Muscle layer of duodenum (tissue), 2 donors: ENCODE results near the gene FABP1.

Experiments used
- H3K27ac ChIP-seq: one replicate; pipeline ENCODE4 v1.7.0; 2013; ENCODE audit warnings: mild to moderate bottlenecking, low read length
- H3K27me3 ChIP-seq: one replicate; pipeline ENCODE4 v1.7.0; 2013; ENCODE audit warnings: low read depth, mild to moderate bottlenecking, control low read depth, low read length
- H3K36me3 ChIP-seq, 2 donors: one replicate each; pipeline ENCODE4 v1.7.0; 2013; ENCODE audit warnings: low read length in 2 of 2, control low read depth in 1 of 2, mild to moderate bottlenecking in 1 of 2; ENCODE audit not compliant: insufficient read depth in 2 of 2, control insufficient read depth in 1 of 2
- H3K4me1 ChIP-seq, 2 donors: one replicate each; pipeline ENCODE4 v1.7.0; 2013; ENCODE audit warnings: low read length in 2 of 2, mild to moderate bottlenecking in 2 of 2, control low read depth in 1 of 2, moderate library complexity in 1 of 2; ENCODE audit not compliant: insufficient read depth in 2 of 2, control insufficient read depth in 1 of 2
- H3K4me3 ChIP-seq, 2 donors: one replicate each; pipeline ENCODE4 v1.7.0; 2013; ENCODE audit warnings: low read length in 2 of 2, low read depth in 1 of 2, mild to moderate bottlenecking in 1 of 2
- H3K9me3 ChIP-seq, 2 donors: one replicate each; pipeline ENCODE4 v1.7.0; 2013; ENCODE audit warnings: low read length in 2 of 2, control low read depth in 1 of 2, mild to moderate bottlenecking in 1 of 2; ENCODE audit not compliant: control insufficient read depth in 1 of 2
- donor health status: healthy.

The FABP1 gene

DNA sequence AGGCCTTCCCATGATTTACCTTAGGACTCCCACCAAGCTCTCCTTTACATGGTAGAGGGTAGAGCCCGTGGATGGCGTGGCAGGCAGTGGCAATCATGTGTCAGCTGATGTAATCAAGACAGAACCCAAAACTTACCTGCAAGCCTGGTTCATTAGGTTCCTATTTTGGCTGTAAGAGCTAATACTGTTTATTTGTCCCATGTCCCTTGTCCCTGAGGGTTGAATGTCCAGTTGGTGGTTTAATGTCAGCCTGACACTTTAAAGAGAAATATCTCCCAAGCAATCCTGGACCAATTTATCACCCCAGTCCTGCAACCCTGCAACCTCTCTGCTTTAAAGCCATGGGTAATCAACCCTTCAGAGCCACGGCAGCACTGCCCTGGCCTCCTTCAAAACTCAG lies 6.0 kb upstream of the FABP1 start:
- H3K27me3 ChIP-seq: peaks cover 7% of the 10 kb centered on the region
- no peaks in the 10 kb centered on the region for H3K4me1 ChIP-seq
- no peak overlapping the region for H3K27ac ChIP-seq
- no peaks in the 10 kb centered on the region for H3K9me3 ChIP-seq
- H3K4me3 ChIP-seq: no peak overlapping the region
- no peaks in the 10 kb centered on the region for H3K36me3 ChIP-seq

DNA sequence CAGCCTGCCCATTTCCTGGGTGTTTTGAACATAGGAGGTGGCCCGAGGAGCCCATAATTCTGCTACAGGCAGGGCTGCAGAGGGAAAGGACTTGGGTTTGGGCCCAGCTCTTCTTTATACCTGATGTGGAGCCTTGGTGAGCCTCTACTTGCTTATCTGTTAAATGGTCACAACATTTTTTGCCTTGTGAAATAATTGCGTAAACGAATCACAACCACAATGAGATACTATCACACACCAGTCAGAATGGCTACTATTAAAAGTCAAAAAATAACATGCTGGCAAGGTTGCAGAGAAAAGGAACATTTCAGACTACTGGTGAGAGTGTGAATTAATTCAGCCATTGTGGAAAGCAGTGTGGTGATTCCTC lies 4.1 kb upstream of the FABP1 start:
- no peak overlapping the region for H3K4me3 ChIP-seq
- no peaks in the 10 kb centered on the region for H3K4me1 ChIP-seq
- peaks cover 7% of the 10 kb centered on the region for H3K27me3 ChIP-seq
- H3K36me3 ChIP-seq: no peaks in the 10 kb centered on the region
- H3K27ac ChIP-seq: peak overlapping the region; percentile 8
- no peaks in the 10 kb centered on the region for H3K9me3 ChIP-seq

DNA sequence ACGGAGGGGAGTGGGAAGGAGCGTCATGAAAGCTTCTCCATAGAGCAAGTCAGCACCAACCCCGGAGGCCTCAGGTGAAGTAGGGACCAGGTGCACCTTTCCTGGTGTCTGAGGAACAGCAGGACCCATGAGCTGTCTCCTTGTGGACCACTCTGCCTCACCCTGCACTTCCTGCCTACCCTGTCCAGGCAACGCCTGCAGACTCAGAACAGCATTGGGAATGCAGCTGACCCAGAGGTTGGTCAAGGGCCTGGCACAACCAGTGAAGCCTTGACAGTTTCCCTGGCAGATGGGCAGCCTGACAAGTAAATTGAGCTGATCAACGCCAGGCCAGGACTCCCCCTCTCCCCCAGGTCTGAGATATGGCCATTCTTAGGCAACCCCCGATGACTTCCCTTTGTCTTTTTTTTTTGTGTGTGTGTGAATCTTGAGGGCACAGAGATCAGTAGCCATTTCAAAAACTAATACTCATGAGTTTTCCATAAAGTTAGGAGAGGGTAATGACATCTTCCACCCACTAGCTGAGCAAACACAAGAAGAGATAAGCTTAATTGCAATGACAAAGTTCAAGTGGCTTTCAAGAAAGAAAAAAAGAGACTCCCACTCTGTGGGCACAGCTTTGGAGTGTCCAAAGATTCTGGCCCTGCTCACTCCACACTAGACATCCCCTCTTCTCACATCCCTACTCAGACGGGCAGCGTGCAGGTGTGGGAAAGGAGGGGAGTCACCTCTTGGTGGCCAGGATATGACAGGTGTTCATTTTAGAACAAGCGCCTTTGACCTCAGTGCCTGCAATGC lies 3.5 kb upstream of the FABP1 start:
- Histone ChIP-seq H3K27ac (peak overlapping the region; percentile 8), H3K4me1 (no peaks in the 10 kb centered on the region)

DNA sequence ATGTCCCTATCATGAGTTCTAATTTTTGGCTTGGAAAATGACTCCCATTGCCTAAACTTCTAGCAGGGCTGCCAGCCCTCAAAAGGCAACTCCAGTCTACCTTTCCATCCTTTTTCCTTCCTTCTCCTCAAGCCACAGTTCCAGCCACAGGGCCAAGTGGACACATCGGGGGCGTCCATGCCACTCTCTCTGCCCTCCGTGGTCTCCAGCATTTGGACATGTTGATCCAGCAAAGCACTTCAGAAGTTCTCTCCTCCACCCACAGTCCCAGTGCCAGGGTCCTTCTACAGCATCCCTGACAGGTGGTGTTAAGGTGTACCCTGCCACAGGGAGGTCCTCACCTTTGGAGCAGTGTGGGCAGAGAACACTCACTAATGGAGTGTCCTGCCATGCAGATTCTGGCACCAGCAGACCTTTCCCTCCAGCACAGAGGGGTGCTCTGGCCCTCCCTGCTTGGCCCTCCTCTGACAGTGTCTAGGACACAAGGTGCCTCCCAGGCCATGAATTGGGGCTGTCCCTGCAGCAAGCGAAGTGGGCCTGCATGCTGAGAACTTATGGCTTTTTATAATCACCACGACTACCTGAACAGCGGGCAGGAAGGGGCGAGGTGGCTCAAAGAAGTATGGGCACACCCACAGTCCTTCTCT lies 1.6 kb upstream of the FABP1 start:
- Histone ChIP-seq H3K4me3 (no peak overlapping the region), H3K36me3 (no peaks in the 10 kb centered on the region), H3K27ac (no peak overlapping the region), H3K4me1 (no peaks in the 10 kb centered on the region), H3K9me3 (no peaks in the 10 kb centered on the region), H3K27me3 (no peaks in the 10 kb centered on the region)

More for the DNA sequence above, 3.5 kb upstream of the FABP1 start:
- Histone ChIP-seq H3K36me3 (no peaks in the 10 kb centered on the region), H3K4me3 (no peak overlapping the region), H3K27me3 (peaks cover 2% of the 10 kb centered on the region), H3K9me3 (no peaks in the 10 kb centered on the region)

DNA sequence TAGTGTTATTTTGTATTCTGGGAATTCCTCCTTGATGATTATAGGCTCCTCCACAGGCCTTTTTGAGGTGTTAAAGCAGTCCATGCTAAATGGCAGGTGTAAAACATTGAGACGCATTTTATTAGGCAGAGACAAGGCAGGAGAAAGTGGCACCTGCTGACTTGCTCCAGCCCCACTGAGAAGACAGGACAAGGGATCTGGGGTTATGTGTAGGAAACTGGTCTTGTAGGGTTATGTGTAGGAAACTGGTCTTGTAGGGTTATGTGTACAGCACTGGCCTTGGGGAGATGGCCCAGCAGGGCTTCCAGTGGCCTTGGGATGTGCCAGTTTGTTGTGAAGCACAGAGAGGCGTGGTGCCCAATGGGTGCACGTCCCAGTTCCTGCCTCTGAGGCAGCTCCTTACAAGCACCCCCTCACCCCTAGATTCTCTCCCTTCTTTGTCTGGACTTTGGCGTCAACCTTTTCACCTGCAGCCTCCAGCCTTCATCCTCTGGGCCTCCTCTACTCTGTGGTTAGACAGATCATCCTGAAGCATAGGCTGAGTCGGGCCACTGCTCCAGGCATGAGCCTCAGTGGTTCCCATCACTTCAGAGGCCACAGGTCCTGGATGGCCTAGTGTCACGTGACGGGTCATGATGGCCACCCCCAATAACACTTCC lies 921 bp upstream of the FABP1 start:
- no peak overlapping the region for H3K4me3 ChIP-seq
- H3K9me3 ChIP-seq: no peaks in the 10 kb centered on the region
- H3K36me3 ChIP-seq: no peaks in the 10 kb centered on the region
- no peaks in the 10 kb centered on the region for H3K4me1 ChIP-seq
- H3K27ac ChIP-seq: peak overlapping the region; percentile 14
- H3K27me3 ChIP-seq: no peaks in the 10 kb centered on the region

DNA sequence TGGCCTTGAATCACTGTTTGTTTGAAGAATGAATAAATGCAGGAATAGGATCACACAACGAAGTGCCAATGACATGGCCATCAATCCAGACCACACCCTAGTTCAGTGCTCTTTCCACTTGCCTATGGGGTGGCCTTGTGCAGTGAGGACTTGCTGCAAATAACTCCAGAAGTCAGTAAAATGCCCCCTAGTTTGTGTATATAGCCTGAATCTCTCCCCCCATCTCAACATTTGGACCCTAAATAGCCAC lies 299 bp downstream of the FABP1 start:
- Histone ChIP-seq H3K4me3 (peak overlapping the region in 1 of 2 donors; percentile 45), H3K27me3 (no peaks in the 10 kb centered on the region), H3K36me3 (no peaks in the 10 kb centered on the region), H3K27ac (peak overlapping the region; percentile 76), H3K9me3 (no peaks in the 10 kb centered on the region), H3K4me1 (no peaks in the 10 kb centered on the region)

DNA sequence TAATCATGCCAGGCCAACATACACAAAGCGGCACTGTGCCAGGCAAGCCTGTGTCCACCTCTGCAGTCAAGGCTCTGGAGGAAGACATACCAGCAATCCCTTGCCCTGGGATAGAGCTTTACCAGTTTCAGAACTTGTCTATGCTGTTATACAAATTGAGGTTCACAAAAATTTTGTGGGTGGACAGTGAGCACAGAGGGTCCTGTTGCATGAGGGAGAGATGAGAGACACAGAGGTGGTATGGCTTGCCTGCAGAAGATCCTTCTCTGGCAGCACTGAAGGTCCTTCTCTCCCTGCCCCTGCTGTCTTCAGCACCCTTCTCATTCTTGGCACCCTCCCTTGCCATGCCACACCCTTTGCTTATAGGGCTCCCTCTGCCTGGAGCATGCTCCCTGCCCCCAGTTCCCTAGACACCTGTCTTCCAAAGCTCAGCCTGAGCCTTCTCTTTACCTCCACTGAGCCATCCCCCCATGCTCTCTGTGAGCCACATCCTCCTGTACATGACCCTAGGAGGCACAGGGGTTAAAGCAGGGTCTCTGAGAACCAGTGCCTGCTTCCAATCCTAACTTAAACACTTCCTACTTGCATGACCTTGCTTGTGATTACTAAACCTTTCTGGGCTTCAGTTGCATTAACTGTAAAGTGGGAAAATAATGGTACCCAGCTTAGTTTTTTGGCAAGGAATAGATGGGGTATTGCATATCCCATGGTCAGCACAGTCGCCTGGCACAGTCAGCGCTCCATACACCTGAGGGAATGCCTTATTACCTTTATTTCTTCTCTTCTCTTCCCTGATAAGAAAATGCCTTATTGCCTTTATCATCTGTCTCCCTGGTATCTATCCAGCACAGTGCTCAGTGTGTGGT lies 857 bp downstream of the FABP1 start:
- H3K9me3 ChIP-seq: no peaks in the 10 kb centered on the region
- H3K27ac ChIP-seq: peak overlapping the region; percentile 76
- H3K4me3 ChIP-seq: peak overlapping the region in 1 of 2 donors; percentile 45
- no peaks in the 10 kb centered on the region for H3K4me1 ChIP-seq
- H3K27me3 ChIP-seq: no peaks in the 10 kb centered on the region
- no peaks in the 10 kb centered on the region for H3K36me3 ChIP-seq

DNA sequence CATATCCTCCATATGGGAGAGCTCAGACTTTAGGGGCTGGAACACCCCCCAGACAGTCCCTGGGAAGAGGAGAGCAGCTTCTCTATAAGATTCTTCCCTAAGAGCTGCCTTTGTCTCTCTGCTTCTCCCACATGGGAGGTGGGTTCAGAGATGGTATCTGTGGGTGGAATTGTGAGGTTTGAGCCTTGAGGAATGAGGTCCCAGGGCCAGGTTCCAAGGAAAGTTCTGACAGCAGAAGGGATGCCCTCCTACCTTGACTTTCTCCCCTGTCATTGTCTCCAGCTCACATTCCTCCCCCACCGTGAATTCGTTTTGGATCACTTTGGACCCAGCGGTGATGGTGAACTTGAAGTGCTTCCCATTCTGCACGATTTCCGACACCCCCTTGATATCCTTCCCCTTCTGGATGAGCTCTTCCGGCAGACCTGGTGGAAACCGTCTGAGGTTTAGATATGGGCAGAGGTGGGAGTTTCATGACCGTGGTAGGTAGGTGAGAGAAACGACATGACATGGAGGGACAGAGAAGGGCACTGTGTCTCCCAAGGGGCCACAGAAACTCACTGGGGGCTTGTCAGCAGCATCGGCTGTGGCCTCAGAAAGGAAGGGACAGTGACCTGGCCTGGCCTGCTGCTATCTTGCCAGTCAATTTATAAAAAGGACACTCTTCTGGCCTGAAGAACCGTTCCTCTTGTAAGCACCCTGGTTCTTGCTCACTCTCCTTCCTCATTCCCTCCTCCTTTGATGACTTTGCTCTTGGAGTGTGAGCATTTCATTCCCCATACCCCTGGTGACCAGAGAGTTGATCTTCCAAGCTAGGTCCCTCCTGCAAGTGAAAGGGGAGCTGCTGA lies 1.7 kb downstream of the FABP1 start:
- no peaks in the 10 kb centered on the region for H3K9me3 ChIP-seq
- H3K27ac ChIP-seq: peak overlapping the region; percentile 10
- peak overlapping the region in 1 of 2 donors; percentile 45 for H3K4me3 ChIP-seq

DNA sequence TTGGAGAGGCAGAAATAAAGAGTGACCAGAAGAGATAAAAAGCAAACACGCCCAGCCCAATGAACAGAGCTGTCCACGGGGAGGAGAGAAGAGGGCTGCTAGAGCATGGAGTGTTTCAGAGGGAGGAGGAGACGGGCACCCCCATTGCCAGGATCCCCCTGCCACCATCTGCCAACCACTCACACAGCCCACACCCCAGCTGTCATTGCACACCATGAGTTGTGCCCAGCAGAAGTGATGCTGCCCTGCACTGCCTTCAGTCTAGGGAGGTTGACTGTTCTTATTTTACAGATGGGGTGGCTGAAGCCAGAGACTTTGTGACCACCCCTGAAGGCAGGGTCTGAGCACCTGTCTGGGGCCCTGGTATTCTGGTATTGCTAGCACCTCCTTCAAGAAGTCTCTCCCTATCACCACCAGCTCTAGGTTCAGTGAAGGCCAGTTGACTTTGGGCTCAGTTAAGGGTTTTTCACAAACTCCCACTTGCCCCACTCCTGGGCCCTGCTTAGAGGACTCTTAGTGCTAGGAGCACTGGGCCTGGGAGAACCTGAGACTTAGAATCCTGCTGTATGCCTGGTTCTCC lies 2.4 kb downstream of the FABP1 start:
- no peaks in the 10 kb centered on the region for H3K9me3 ChIP-seq
- H3K36me3 ChIP-seq: no peaks in the 10 kb centered on the region
- no peaks in the 10 kb centered on the region for H3K27me3 ChIP-seq
- peak overlapping the region in 1 of 2 donors; percentile 45 for H3K4me3 ChIP-seq
- peak overlapping the region; percentile 10 for H3K27ac ChIP-seq
- no peaks in the 10 kb centered on the region for H3K4me1 ChIP-seq

More for the DNA sequence above, 1.7 kb downstream of the FABP1 start:
- Histone ChIP-seq H3K4me1 (no peaks in the 10 kb centered on the region), H3K27me3 (no peaks in the 10 kb centered on the region), H3K36me3 (no peaks in the 10 kb centered on the region)
